BJ (cell line): ENCODE results near the gene RLBP1. TPM values are rescaled to one million over a fixed set of nuclear protein-coding genes. Genes with fewer than 3 reads are reported as not detected.
A peak's percentile ranks its signal among the peaks of the same experiment; 100 is the strongest.

ENCODE experiments used
- CTCF ChIA-PET: fragments of 350-600 bp; formaldehyde crosslinking; extraction: SDS; loops from one replicate; lab custom pipeline; 2021; ENCODE audit warnings: antibody characterized with exemption, inconsistent platforms; lab: Yijun Ruan, JAX
- POLR2A ChIA-PET: fragments of 300-600 bp; sonication (Branson Sonifier 250); formaldehyde crosslinking; extraction: SDS; loops from one replicate; lab custom pipeline; 2021; ENCODE audit warnings: antibody characterized with exemption; lab: Charles Lee
- DNase-seq: peaks from one replicate; pipeline ENCODE4 v3.0.0-alpha.2; 2011; ENCODE audit warnings: low read depth
- H3K27me3 ChIP-seq: 2 replicates; pipeline ENCODE4 v1.6.0; 2011; ENCODE audit warnings: low read length; ENCODE audit not compliant: control insufficient read depth, insufficient read depth
- H3K36me3 ChIP-seq: 2 replicates; pipeline ENCODE4 v1.5.1; 2011; ENCODE audit warnings: low read length; ENCODE audit not compliant: control insufficient read depth, insufficient read depth
- H3K4me3 ChIP-seq: 2 replicates; pipeline ENCODE4 v1.5.1; 2011; ENCODE audit warnings: low read depth, mild to moderate bottlenecking, control low read depth, low read length
- CTCF ChIP-seq: IDR thresholded peaks from 2 replicates; pipeline ENCODE4 v1.5.1; 2011; ENCODE audit warnings: low read depth, mild to moderate bottlenecking, control low read depth, inconsistent platforms, low read length, moderate library complexity; ENCODE audit not compliant: insufficient read depth
- polyA plus RNA-seq: library from polyadenylated mRNA; depleted of rRNA; stranded (reverse); fragments of >200 nt; gene quantifications from 2 replicates; pipeline ENCODE4 v1.2.3, GENCODE V29; 2011

The RLBP1 gene
- polyA plus RNA-seq, 1 experiment = not detected

- CTCF ChIA-PET = interaction anchor here (2.0 to 3.3 kb wide), 4 partner anchors 13 to 94 kb away, joined by 10 to 61 read pairs (median 28); no protein-coding TSS in a partner anchor
- no peak for TF ChIP-seq CTCF
- Histone ChIP-seq H3K27me3 (0 out of 2 replicates have a peak, but pooled peaks cover 1% of the 10 kb centered on the region), H3K4me3 (no peak overlapping the region), H3K36me3 (no peaks in the 10 kb centered on the region)
- POLR2A ChIA-PET = no interaction called here
- DNase-seq = no peak
These were observed 13.1 kb downstream of the RLBP1 start for GRCh38 chr15:89208256-89208655.

DNA sequence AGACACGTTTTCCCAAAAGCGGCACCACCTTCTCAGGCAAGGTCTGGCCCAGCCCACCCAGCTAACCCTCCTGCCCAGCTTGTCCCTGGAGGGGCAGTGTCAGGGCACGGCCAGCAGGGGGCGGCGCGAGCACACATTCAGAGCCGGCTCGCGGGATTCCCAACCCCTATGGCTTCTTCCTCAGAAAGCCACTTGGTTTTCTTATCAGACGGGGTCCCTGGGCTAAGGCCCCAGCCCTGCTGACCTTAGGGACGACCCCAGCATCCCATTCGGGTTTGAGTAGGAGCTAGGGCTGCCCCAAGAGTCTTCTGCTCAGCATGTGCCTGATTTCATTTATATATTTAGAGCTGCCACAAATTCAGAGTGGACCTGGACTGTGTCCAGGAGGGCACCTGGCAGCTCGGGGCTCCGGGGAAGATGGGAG is 14.5 kb downstream of the RLBP1 start:
- Histone ChIP-seq H3K27me3 (0 out of 2 replicates have a peak, but pooled peaks cover 1% of the 10 kb centered on the region), H3K36me3 (no peaks in the 10 kb centered on the region), H3K4me3 (no peak overlapping the region)
- CTCF ChIA-PET = interaction anchor here (0.6 to 3.3 kb wide), 59 partner anchors 9 to 404 kb away, joined by 3 to 61 read pairs (median 4); partner anchors contain the start of genes FANCI and POLG
- no peak for DNase-seq
- peak; percentile 100 for TF ChIP-seq CTCF
- POLR2A ChIA-PET = no interaction called here

- no peaks in the 10 kb centered on the region for H3K36me3 ChIP-seq
- DNase-seq = no peak
- no peak overlapping the region for H3K4me3 ChIP-seq
- CTCF ChIA-PET = interaction anchor here (0.6 to 3.3 kb wide), 53 partner anchors 9 to 404 kb away, joined by 3 to 61 read pairs (median 4); partner anchors contain the start of gene FANCI
- POLR2A ChIA-PET = no interaction called here
- 0 out of 2 replicates have a peak, but pooled peaks cover 1% of the 10 kb centered on the region for H3K27me3 ChIP-seq
- no peak for TF ChIP-seq CTCF
These were observed 15.3 kb downstream of the RLBP1 start for GRCh38 chr15:89205991-89206585.

DNA sequence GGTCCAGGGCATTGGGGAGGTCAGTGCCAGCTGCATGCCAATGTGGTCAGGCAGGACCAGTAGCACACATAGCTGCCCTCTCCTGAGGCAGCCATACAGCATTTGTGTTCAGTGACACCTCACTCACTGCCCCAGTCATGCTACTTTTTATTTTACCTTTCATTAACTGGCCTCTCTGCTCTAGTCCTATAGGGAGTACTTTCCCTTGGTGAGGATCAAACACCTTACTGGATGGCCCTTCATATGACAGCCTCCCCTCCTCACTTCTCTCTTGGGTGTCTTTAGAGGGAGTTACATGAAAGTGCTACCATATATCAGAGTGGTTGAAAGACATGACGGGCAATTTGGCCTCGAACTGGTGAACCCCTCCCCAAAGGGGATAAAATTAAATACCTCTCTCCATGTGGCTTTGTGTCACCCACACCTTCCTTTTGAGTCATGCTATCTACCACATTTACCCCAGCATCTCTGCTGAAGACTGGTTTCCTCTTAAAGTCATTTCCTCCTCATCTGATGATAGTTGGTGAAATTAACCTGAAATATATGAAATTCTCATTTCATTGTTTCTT is 17.6 kb downstream of the RLBP1 start:
- ChIA-PET POLR2A (no interaction called here), CTCF (interaction anchor here (1.8 kb wide), 1 partner anchor 156 kb away, joined by 7 read pairs; no protein-coding TSS in a partner anchor)
- no peak for DNase-seq
- no peak overlapping the region for H3K4me3 ChIP-seq
- no peaks in the 10 kb centered on the region for H3K36me3 ChIP-seq
- no peaks in the 10 kb centered on the region for H3K27me3 ChIP-seq
- no peak for TF ChIP-seq CTCF

DNA sequence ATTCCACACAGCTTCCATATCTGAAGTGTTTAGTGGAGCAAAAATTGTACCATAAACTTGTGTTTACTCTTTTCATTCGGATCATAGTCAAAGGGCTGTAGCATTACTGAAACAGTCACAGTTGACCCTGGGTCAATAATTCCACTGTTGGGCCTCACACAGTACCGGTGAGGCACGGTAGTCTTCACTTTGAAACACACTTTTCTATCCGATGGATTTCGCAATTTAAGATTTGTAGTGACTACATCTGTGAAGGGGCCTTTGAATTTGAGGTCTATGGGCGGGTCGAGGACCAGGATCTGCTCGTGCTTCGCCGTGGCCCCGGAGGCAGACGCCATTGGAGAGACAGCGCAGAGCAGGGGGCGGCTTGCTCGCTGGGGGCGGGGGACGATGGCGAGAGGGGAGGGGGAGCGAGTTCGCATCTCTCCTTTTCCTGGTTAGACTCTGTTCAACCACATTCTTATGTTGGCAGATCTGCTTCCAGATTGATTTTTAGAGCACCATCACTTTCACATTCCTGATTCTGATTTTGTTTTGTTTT is 19.8 kb downstream of the RLBP1 start:
- ChIA-PET CTCF (interaction anchor here (0.6 to 1.9 kb wide), 3 partner anchors 16 to 99 kb away, joined by 3 to 9 read pairs (median 3); no protein-coding TSS in a partner anchor), POLR2A (no interaction called here)
- DNase-seq = no peak
- no peak for TF ChIP-seq CTCF
- Histone ChIP-seq H3K4me3 (no peak overlapping the region), H3K36me3 (no peaks in the 10 kb centered on the region), H3K27me3 (no peaks in the 10 kb centered on the region)
